Pancreas (tissue), 8 donors: ENCODE measurements around the gene VARS1. TPM values are rescaled to one million over a fixed set of nuclear protein-coding genes. Genes with fewer than 3 reads are reported as not detected.

ENCODE experiments used
- polyA plus RNA-seq, 2 donors: library from polyadenylated mRNA; stranded (reverse); fragments of 200-250 nt; gene quantifications; one replicate each; pipeline ENCODE4 v1.2.3, GENCODE V29; 2013
- total RNA-seq, 6 donors: library from RNA; stranded (reverse); fragmentation: NEBNext Ultra II Directional in 4 of 6; extraction: Animal tissue kit (Norgen Biotek cat#: 25700) in 4 of 6; gene quantifications; one replicate each; pipeline versions ENCODE4 v1.2.1 to v1.2.4, GENCODE V29; 2021 to 2023
- donor health status: healthy with polysubstance abuse.
- donor health status: DM: no; HTN: no; CAD: no; lungs with moderate emphysema.
- donor health status: DM: no; HTN: no; CAD: no.
- donor health status: Bipolar disorder and iron deficiency.
- donor health status: DM: yes; HTN: yes; CAD: no.
- donor health status: DM: no; HTN: no; CAD: no.
- donor health status: DM: no; HTN: no; CAD: no.
- donor health status: DM: yes; HTN: yes; CAD: no.

The VARS1 gene
- total and polyA plus RNA-seq, 8 donors, result 22.0 to 67.3 (median 36.3) TPM

Other genes with a start within 250 kb of the VARS1 start
Only the 30 nearest of the 42 such genes appear.
- gene PRRC2A, start 175.0 kb downstream of the VARS1 start, total RNA-seq, result 10 to 100 TPM; 45.3 to 97.6 (median 73.5) TPM
- 100 to 1,000 TPM; 138 to 144 TPM for gene PRRC2A, start 175.0 kb downstream of the VARS1 start, polyA plus RNA-seq
- gene BAG6, start 143.1 kb downstream of the VARS1 start, total RNA-seq, result 100 to 1,000 TPM in 4 of 6 donors, 10 to 100 TPM in 2; 93.3 to 160 (median 113) TPM
- 100 to 1,000 TPM; 283 to 292 TPM for gene BAG6, start 143.1 kb downstream of the VARS1 start, polyA plus RNA-seq
- gene APOM, start 139.9 kb downstream of the VARS1 start, total RNA-seq, result 1 to 10 TPM in 3 of 6 donors, under 1 TPM in 3; 0.62 to 2.6 (median 0.98) TPM
- gene APOM, start 139.9 kb downstream of the VARS1 start, polyA plus RNA-seq, result 1 to 10 TPM; 3.4 to 5.0 TPM
- gene C6orf47, start 135.0 kb downstream of the VARS1 start, total RNA-seq, result 10 to 100 TPM in 1 of 6 donors, 1 to 10 TPM in 5; 6.9 to 12.0 (median 9.0) TPM
- gene C6orf47, start 135.0 kb downstream of the VARS1 start, polyA plus RNA-seq, result 10 to 100 TPM; 10.8 to 11.2 TPM
- gene GPANK1, start 130.8 kb downstream of the VARS1 start, total RNA-seq, result 1 to 10 TPM; 5.5 to 9.5 (median 6.1) TPM
- gene GPANK1, start 130.8 kb downstream of the VARS1 start, polyA plus RNA-seq, result 10 to 100 TPM; 11.2 to 11.6 TPM
- gene CSNK2B, start 129.7 kb downstream of the VARS1 start, total RNA-seq, result 10 to 100 TPM; 48.1 to 65.9 (median 57.8) TPM
- 100 to 1,000 TPM in 1 of 2 donors, 10 to 100 TPM in 1; 86.8 to 116 TPM for gene CSNK2B, start 129.7 kb downstream of the VARS1 start, polyA plus RNA-seq
- gene LY6G5B, start 125.8 kb downstream of the VARS1 start, total RNA-seq, result 1 to 10 TPM; 3.0 to 8.2 (median 4.0) TPM
- 10 to 100 TPM in 1 of 2 donors, 1 to 10 TPM in 1; 9.2 to 11.4 TPM for gene LY6G5B, start 125.8 kb downstream of the VARS1 start, polyA plus RNA-seq
- 1 to 10 TPM; 1.6 to 2.9 (median 2.3) TPM for gene LY6G5C, start 114.7 kb downstream of the VARS1 start, total RNA-seq
- gene LY6G5C, start 114.7 kb downstream of the VARS1 start, polyA plus RNA-seq, result 1 to 10 TPM; 2.4 to 2.5 TPM
- 10 to 100 TPM; 14.9 to 34.2 (median 19.7) TPM for gene ABHD16A, start 92.4 kb downstream of the VARS1 start, total RNA-seq
- gene ABHD16A, start 92.4 kb downstream of the VARS1 start, polyA plus RNA-seq, result 10 to 100 TPM; 31.9 to 61.5 TPM
- gene LY6G6F, start 88.9 kb downstream of the VARS1 start, total RNA-seq, result not detected
- not detected for gene LY6G6F, start 88.9 kb downstream of the VARS1 start, polyA plus RNA-seq
- not detected for gene LY6G6D, start 80.4 kb downstream of the VARS1 start, total RNA-seq
- not detected for gene LY6G6D, start 80.4 kb downstream of the VARS1 start, polyA plus RNA-seq
- gene LY6G6C, start 74.0 kb downstream of the VARS1 start, total RNA-seq, result not detected
- gene LY6G6C, start 74.0 kb downstream of the VARS1 start, polyA plus RNA-seq, result not detected
- under 1 TPM in 1 of 6 donors, not detected in 5; 0.06 TPM for gene MPIG6B, start 72.4 kb downstream of the VARS1 start, total RNA-seq
- under 1 TPM in 1 of 2 donors, not detected in 1; 0.05 TPM for gene MPIG6B, start 72.4 kb downstream of the VARS1 start, polyA plus RNA-seq
- gene DDAH2, start 66.5 kb downstream of the VARS1 start, total RNA-seq, result 10 to 100 TPM in 4 of 6 donors, 1 to 10 TPM in 2; 6.5 to 32.8 (median 13.0) TPM
- gene DDAH2, start 66.5 kb downstream of the VARS1 start, polyA plus RNA-seq, result 10 to 100 TPM; 58.2 to 68.8 TPM
- gene CLIC1, start 59.2 kb downstream of the VARS1 start, total RNA-seq, result 100 to 1,000 TPM in 2 of 6 donors, 10 to 100 TPM in 4; 61.0 to 150 (median 80.8) TPM
- 100 to 1,000 TPM in 1 of 2 donors, 10 to 100 TPM in 1; 91.8 to 154 TPM for gene CLIC1, start 59.2 kb downstream of the VARS1 start, polyA plus RNA-seq
- gene MSH5, start 55.7 kb downstream of the VARS1 start, total RNA-seq, result 1 to 10 TPM; 2.2 to 7.6 (median 5.3) TPM
- gene MSH5, start 55.7 kb downstream of the VARS1 start, polyA plus RNA-seq, result 10 to 100 TPM; 11.3 to 17.4 TPM
- 1 to 10 TPM in 1 of 6 donors, under 1 TPM in 4, not detected in 1; 0.51 to 1.9 (median 0.64) TPM for gene SAPCD1, start 33.1 kb downstream of the VARS1 start, total RNA-seq
- gene SAPCD1, start 33.1 kb downstream of the VARS1 start, polyA plus RNA-seq, result 10 to 100 TPM in 1 of 2 donors, 1 to 10 TPM in 1; 4.8 to 11.1 TPM
- gene VWA7, start 18.4 kb downstream of the VARS1 start, total RNA-seq, result 1 to 10 TPM; 2.9 to 5.0 (median 4.3) TPM
- gene VWA7, start 18.4 kb downstream of the VARS1 start, polyA plus RNA-seq, result 10 to 100 TPM in 1 of 2 donors, 1 to 10 TPM in 1; 5.6 to 11.9 TPM
- gene LSM2, start 11.2 kb upstream of the VARS1 start, total RNA-seq, result 10 to 100 TPM; 11.0 to 23.1 (median 19.0) TPM
- 10 to 100 TPM; 25.1 to 27.3 TPM for gene LSM2, start 11.2 kb upstream of the VARS1 start, polyA plus RNA-seq
- gene HSPA1L, start 19.5 kb upstream of the VARS1 start, total RNA-seq, result 1 to 10 TPM in 2 of 6 donors, under 1 TPM in 4; 0.51 to 1.2 (median 0.68) TPM
- gene HSPA1L, start 19.5 kb upstream of the VARS1 start, polyA plus RNA-seq, result 1 to 10 TPM in 1 of 2 donors, under 1 TPM in 1; 0.46 to 1.0 TPM
- 100 to 1,000 TPM in 1 of 6 donors, 10 to 100 TPM in 5; 18.2 to 195 (median 29.6) TPM for gene HSPA1A, start 19.8 kb upstream of the VARS1 start, total RNA-seq
- gene HSPA1A, start 19.8 kb upstream of the VARS1 start, polyA plus RNA-seq, result 10 to 100 TPM; 51.7 to 85.0 TPM
- 100 to 1,000 TPM in 2 of 6 donors, 10 to 100 TPM in 4; 24.6 to 248 (median 43.2) TPM for gene HSPA1B, start 32.0 kb upstream of the VARS1 start, total RNA-seq
- gene HSPA1B, start 32.0 kb upstream of the VARS1 start, polyA plus RNA-seq, result 10 to 100 TPM; 18.4 to 60.4 TPM
- 10 to 100 TPM; 19.0 to 34.7 (median 22.2) TPM for gene NEU1, start 67.1 kb upstream of the VARS1 start, total RNA-seq
- gene NEU1, start 67.1 kb upstream of the VARS1 start, polyA plus RNA-seq, result 10 to 100 TPM; 26.5 to 38.5 TPM
- 10 to 100 TPM in 5 of 6 donors, 1 to 10 TPM in 1; 4.6 to 57.3 (median 13.7) TPM for gene SLC44A4, start 83.2 kb upstream of the VARS1 start, total RNA-seq
- 1 to 10 TPM; 6.5 to 9.0 TPM for gene SLC44A4, start 83.2 kb upstream of the VARS1 start, polyA plus RNA-seq
- 10 to 100 TPM; 13.4 to 29.1 (median 18.3) TPM for gene EHMT2, start 101.9 kb upstream of the VARS1 start, total RNA-seq
- 10 to 100 TPM; 42.3 to 55.8 TPM for gene EHMT2, start 101.9 kb upstream of the VARS1 start, polyA plus RNA-seq
- 1 to 10 TPM in 4 of 6 donors, under 1 TPM in 2; 0.60 to 4.5 (median 1.9) TPM for gene ZBTB12, start 106.3 kb upstream of the VARS1 start, total RNA-seq
- gene ZBTB12, start 106.3 kb upstream of the VARS1 start, polyA plus RNA-seq, result 1 to 10 TPM; 2.1 to 2.2 TPM
- gene C2, start 132.0 kb upstream of the VARS1 start, total RNA-seq, result 10 to 100 TPM in 1 of 6 donors, 1 to 10 TPM in 5; 1.1 to 14.0 (median 4.4) TPM
- 1 to 10 TPM in 1 of 2 donors, under 1 TPM in 1; 0.63 to 1.8 TPM for gene C2, start 132.0 kb upstream of the VARS1 start, polyA plus RNA-seq
- gene CFB, start 150.3 kb upstream of the VARS1 start, total RNA-seq, result 100 to 1,000 TPM in 2 of 6 donors, 10 to 100 TPM in 4; 23.4 to 330 (median 57.1) TPM
- gene CFB, start 150.3 kb upstream of the VARS1 start, polyA plus RNA-seq, result 100 to 1,000 TPM; 101 to 117 TPM
- 10 to 100 TPM; 22.5 to 40.8 (median 28.2) TPM for gene NELFE, start 163.2 kb upstream of the VARS1 start, total RNA-seq
- gene NELFE, start 163.2 kb upstream of the VARS1 start, polyA plus RNA-seq, result 10 to 100 TPM; 33.8 to 43.8 TPM
- gene SKIC2, start 163.4 kb upstream of the VARS1 start, total RNA-seq, result 10 to 100 TPM; 21.4 to 46.3 (median 25.6) TPM
- gene SKIC2, start 163.4 kb upstream of the VARS1 start, polyA plus RNA-seq, result 100 to 1,000 TPM; 117 to 163 TPM